HUDEP-2 (cell line): ENCODE results near the gene CASKIN2.

Experiments
- DNase-seq, 76 experiments: peaks; one replicate each; lab custom pipeline; 2025; ENCODE audit not compliant: unreplicated experiment in 76 of 76; lab: John Stamatoyannopoulos, UW

Gene CASKIN2, protein sequence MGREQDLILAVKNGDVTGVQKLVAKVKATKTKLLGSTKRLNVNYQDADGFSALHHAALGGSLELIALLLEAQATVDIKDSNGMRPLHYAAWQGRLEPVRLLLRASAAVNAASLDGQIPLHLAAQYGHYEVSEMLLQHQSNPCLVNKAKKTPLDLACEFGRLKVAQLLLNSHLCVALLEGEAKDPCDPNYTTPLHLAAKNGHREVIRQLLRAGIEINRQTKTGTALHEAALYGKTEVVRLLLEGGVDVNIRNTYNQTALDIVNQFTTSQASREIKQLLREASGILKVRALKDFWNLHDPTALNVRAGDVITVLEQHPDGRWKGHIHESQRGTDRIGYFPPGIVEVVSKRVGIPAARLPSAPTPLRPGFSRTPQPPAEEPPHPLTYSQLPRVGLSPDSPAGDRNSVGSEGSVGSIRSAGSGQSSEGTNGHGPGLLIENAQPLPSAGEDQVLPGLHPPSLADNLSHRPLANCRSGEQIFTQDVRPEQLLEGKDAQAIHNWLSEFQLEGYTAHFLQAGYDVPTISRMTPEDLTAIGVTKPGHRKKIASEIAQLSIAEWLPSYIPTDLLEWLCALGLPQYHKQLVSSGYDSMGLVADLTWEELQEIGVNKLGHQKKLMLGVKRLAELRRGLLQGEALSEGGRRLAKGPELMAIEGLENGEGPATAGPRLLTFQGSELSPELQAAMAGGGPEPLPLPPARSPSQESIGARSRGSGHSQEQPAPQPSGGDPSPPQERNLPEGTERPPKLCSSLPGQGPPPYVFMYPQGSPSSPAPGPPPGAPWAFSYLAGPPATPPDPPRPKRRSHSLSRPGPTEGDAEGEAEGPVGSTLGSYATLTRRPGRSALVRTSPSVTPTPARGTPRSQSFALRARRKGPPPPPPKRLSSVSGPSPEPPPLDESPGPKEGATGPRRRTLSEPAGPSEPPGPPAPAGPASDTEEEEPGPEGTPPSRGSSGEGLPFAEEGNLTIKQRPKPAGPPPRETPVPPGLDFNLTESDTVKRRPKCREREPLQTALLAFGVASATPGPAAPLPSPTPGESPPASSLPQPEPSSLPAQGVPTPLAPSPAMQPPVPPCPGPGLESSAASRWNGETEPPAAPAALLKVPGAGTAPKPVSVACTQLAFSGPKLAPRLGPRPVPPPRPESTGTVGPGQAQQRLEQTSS (N-terminal part only)

GRCh38 chr17:75515496-75516254 lies at the start of gene CASKIN2:
Gene CASKIN2 (minus strand): TSS chr17:75515537. CDS start chr17:75513804, 1,733 bp downstream.
- DNase-seq, result peak in 68 of 76 experiments; percentile 0 to 87 (median 62)

- DNase-seq, result no peak
Observed at GRCh38 chr17:75565066-75565465, 49.7 kb upstream of the CASKIN2 start.

GRCh38 chr17:75564195-75564594 lies 48.9 kb upstream of the CASKIN2 start:
- no peak for DNase-seq

DNA sequence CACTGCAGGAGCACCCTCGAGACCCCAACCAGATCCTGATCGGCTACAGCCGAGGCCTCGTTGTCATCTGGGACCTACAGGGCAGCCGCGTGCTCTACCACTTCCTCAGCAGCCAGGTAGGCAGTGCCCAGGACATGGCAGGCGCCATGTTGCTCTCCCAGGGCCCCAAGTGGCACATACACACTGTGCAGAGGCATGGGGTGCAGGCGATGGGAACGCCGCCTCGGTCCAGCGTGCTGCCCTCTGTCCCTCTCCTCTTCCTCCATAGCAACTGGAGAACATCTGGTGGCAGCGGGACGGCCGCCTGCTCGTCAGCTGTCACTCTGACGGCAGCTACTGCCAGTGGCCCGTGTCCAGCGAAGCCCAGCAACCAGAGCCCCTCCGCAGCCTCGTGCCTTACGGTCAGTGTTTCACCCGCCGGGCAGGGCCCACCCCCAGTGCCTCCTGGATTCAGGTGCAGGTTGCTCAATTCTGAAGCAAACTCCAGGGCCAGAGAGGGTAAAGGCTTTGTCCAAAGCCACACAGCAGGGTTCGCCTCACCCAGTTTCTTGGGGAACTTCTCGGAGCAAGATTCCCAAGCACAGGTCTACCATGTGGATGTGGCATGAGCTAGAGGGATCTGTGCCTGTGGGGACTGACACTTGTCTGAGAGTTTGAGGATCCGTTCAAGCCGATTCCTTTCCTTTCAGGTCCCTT lies 47.9 kb upstream of the CASKIN2 start:
- no peak for DNase-seq

- no peak for DNase-seq
Observed at GRCh38 chr17:75561927-75562603, 46.7 kb upstream of the CASKIN2 start.

- DNase-seq, result no peak
Observed at GRCh38 chr17:75559958-75560533, 44.7 kb upstream of the CASKIN2 start.

- no peak for DNase-seq
Observed at GRCh38 chr17:75558666-75559530, 43.6 kb upstream of the CASKIN2 start.

DNA sequence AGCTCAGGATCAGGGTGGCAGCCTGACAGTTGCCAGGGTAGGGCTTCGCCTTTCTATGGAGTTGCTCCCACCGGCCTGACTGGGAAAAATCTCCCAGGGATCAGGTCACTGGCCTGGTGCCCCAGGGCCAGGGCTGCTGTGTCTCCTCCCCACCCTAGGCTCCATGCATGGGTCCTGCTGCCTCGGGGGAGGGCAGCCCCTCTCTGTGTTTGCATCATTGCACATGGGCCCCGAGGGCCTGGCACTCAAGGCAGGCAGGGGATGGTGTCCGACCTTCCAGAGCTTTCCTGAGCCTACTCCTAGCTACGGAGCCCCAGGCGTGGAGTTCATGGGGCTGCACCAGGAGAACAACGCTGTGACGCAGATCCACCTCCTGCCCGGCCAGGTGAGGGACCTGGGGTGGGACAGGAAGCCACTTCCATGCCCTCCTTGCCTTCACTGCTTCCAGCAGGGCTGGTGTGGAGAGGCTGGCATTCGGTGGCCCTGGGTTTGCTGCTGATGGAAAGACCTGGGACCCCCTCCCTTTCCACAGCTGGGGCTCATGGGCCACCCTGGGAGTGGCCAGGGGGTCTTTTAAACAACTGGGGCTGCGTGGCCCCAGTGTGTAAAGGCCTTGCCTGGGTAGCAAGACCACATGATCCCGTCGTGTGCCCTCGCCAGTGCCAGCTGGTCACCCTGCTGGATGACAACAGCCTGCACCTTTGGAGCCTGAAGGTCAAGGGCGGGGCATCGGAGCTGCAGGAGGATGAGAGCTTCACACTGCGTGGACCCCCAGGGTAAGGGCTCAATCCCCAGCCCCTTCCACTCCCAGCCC lies 42.7 kb upstream of the CASKIN2 start:
- no peak for DNase-seq

- DNase-seq, result peak in 38 of 76 experiments; percentile 3 to 80 (median 26)
Observed at GRCh38 chr17:75557075-75557851, 41.9 kb upstream of the CASKIN2 start.

- no peak for DNase-seq
Observed at GRCh38 chr17:75555679-75556153, 40.4 kb upstream of the CASKIN2 start.

DNA sequence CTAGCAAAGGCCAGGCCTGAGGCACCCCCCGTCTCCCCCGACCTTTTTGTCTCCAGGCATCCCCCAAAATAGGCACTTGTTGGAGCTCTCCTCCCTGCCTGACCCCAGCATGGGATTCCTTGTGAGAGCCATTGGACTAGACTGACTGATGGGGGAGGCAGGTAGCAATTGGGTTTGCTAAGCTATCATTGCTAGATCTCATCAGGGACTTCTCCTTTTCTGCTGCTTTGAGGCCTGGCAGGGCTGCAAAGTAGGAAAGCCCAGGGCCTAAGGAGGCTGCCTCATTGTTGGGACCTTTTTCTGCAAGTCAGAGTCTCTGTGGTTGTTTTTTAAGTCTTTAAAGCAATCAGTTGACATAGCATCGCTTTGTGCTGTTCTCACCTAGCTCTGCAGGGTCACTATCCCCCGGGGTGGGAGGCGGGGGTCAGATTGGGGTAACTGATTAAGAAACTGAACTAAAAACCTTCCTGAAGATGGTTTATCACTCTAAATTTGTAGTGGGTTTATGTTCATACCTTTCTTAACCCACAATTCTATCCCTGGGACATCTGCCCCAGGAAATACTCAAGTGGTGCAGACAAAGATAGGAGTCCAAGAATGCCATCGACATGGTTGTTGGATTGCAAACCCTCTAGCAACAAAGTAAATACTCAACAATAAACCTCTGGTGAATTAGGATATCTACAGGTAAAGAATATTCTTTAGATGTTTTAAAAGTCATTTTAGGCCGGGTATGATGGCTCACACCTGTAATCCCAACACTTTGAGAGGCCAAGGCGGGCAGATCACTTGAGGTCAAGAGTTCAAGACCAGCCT lies 38.2 kb upstream of the CASKIN2 start:
- no peak for DNase-seq

DNA sequence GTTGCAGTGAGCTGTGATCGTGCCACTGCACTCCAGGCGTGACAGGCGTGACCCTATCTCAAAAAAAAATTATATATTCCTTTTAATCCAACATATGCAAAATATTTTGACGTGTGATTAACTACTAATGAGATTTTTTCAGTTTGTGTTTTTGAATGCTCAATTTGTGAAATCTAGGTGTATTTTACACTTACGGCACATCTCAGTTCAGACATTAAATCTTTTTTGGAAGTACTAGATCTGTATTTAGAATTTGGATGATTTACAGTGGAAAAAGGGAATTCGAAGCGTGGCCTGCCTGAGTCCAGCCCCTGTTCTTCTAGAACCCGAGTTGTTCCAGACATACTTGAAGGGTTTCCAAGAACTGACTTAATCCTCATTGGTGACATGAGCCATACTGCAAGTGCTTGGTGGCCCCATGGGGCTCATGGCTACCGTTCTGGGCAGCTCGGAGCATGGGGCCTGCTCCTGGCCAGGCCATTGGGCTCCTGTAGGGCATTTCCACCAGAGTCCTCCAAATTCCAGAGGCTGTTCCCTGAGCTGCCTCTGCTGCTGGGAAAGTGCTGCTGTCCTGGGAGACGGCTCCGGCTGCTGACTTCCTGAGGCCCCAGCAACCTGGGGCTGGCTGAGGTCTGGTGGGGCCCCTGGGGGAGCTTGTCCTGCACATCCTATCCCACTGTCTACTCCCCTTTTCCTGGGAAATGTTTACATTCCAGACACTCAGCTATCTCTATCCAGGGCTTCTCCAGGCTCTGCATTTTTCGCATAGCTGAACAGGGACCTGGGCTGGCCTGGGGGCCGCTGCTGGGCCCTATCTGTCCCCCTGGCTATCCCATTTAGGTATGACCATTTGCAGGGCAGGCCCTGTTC lies 37.3 kb upstream of the CASKIN2 start:
- no peak for DNase-seq

DNA sequence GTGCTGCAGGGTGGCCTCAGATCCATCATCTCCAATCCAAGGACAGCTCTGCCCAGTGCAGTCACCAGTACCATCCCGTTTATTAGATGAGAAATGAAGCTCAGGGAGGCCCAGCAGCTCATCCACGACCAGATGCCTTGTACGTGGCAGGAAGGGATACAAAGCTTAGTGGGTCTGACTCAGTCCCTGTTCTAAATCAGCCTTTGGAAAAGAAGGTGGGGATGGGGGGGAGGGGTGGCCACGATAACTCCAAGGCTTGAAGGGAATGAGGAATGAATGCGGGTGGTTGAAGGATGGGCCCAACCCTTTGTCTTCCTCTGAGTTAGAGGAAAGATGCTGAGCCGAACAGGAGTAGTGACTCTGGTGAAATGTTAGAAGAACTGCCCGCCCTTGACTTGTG lies 35.9 kb upstream of the CASKIN2 start:
- DNase-seq, result no peak

DNA sequence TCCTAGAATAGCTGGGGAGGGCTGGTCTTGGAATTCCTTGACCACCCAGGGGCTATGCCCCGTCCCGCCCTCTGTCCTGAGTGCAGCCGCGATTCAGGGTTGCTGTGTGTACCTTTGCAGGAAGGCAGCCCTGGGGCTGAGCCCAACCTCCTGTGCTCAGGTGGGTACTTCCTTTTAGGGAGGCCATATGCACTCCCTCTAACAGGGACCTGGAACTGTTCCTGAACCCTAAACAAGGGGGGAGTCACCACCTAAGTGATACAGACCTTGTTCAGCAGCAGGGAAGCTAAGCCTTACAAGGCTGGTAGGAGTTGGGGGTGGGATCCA lies 34.8 kb upstream of the CASKIN2 start:
- DNase-seq, result no peak
